RPMI8226 (cell line): Measurements from ENCODE around the gene ST6GALNAC2.
A peak's percentile ranks its signal among the peaks of the same experiment; 100 is the strongest.
"Not testable (repeated sequence)": the region's sequence is repeated elsewhere in the genome, so short reads cannot be mapped to it uniquely, and the experiment has no call there.

ENCODE experiments used
- DNase-seq: peaks from one replicate; pipeline ENCODE4 v3.0.0-alpha.2; 2015

Gene ST6GALNAC2

GRCh38 chr17:76538941-76539570, 46.6 kb downstream of the ST6GALNAC2 start:
- DNase-seq: no peak

- DNase-seq: no peak
These were observed 47.3 kb downstream of the ST6GALNAC2 start for GRCh38 chr17:76538281-76538931.

DNA sequence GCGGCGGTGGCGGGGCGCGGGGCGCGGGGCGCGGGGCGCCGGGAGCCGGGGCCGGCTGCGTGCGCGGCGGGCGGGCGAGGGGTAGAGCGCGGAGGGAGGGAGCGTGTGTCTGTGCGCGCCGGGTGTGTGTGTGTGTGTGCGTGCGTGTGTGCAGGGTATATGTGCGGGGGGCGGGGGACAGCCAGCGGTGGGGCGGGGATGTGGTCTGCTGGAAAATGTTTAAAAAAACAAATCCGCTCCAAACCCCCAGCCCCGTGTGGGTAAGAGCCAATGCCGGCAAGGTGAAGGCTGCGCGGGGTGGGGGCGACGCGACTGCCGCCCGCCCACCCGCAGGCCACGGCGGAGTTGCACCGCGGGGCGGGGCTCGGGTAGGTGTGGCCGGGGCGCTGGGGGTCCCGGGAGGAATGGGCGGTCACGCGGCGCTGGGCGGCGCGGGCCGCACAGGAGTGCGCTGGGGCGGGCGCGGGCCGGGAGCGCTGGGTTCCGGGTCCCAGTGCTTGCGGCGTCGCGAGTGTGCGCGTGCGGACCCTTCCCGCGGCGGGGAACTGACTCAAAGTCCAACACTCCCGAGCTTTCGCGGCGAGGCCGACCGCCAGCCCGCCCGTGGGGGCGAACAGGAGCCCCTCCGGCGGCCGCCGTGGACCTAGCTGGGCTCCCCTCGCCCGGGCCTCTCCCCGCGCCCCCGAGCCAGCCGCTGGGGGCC, 47.9 kb downstream of the ST6GALNAC2 start, which contains the start of gene CYGB:
Gene CYGB (minus strand): TSS at position 132 of the 703 bp plus-strand sequence. CDS start 167 bp downstream, outside the sequence.
- no peak for DNase-seq

GRCh38 chr17:76537288-76537577, 48.4 kb downstream of the ST6GALNAC2 start:
- DNase-seq: no peak

GRCh38 chr17:76536511-76537287, 49.0 kb downstream of the ST6GALNAC2 start:
- DNase-seq: no peak

DNA sequence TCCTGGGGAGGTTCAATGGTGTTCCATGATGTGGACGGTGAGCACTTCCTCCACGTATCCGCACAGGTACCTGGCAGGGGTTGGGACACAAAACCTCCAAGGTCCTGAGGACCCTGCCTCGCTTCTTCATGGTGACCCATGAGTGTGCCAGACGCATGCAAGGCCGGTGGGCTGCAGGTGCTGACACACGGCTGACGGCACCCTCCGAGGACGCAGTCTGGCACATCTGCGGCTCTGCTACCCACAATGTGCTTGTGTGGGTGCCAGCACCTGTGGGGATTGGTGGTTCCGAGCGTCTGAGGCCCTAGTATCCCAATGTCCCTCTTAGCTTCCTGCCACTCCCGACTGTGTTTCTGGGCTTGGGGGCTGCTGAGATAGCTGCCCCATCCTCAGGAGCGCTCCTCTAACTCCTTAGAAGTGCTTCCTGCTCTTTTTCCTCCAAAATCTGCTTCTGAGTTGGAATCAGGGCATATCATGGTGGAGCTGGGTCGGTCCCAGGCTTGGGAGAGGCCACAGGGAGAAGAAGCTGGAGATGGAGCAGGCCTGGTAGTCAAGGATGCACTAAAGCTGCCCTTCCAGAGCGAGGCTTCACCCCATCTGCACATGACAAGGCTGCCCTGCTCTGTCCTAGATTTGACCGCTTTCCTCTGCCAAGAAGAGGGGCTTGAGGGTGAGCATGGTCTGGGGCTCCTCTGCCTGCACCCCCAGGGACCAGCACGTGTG, 49.7 kb downstream of the ST6GALNAC2 start:
- DNase-seq: no peak

GRCh38 chr17:76534831-76535732, 50.6 kb downstream of the ST6GALNAC2 start:
- no peak for DNase-seq

- not testable (repeated sequence) for DNase-seq
These were observed 51.9 kb downstream of the ST6GALNAC2 start for GRCh38 chr17:76533640-76534359.

- no peak for DNase-seq
These were observed 53.5 kb downstream of the ST6GALNAC2 start for GRCh38 chr17:76532072-76532651.

GRCh38 chr17:76531486-76532038, 54.1 kb downstream of the ST6GALNAC2 start:
- no peak for DNase-seq

DNA sequence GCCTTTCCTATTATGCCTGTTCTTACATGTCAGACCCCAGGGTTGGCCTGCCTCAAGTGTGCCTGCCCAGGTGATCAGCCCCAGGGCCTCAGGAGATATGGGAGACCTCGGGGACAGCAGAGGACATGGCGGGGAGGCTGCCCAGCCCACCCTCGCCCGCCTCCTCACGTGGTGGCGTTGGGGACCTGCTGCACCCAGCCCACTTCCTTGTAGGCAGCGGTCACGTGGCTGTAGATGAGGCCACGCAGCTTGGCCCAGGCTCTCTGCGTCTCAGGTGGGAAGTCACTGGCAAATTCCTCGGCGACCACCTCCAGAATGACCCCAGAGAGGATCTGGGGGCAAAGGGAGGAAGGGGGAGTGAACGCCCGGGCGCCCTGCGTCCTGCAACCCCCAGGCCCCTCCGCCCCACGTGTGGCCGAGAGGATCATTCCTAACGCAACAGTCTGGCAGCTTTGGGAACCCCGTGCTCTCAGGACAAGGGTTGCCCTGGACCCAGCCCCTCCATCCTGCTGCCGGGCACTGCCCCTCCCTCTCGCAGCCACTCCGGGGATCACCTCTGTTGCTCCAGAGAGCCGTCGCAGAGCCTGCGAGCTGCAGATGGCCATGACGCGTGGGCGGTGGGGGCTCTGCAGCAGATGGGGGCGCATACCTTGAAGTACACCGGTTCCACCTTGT, 54.7 kb downstream of the ST6GALNAC2 start:
- DNase-seq: no peak

DNA sequence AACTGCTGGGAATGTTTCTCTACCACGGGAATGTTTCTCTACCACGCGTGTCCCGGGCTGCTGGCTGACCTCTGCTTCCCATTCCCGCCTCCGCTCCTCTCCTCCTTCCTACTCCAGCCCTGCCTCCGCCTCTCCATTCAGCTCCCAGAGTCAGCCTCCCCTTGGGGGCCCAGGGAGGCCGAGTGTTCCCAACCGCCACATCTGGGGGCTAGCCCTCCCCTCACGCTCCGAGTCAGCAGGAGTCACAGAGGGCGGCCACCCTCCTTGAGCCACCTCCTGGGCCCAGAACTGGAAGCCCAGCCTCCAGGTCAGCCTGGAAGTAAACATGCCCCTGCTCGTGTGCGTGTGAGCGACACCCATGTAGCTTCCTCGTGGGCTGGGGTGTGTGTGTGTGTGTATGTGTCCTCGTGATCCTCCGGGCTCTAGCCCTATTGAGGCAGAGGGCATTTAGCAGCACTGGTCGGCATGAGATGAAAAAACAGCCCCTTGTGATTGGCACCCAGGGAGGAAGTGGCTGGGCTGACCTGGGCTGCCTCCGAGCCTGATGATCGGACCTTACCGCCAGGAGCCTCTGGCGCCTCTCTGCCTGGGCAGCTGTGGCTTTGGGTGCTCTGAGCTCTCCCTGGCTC, 55.5 kb downstream of the ST6GALNAC2 start:
- DNase-seq: no peak

- DNase-seq: peak; percentile 27
These were observed 56.2 kb downstream of the ST6GALNAC2 start for GRCh38 chr17:76529224-76530094.

- DNase-seq: no peak
These were observed 57.0 kb downstream of the ST6GALNAC2 start for GRCh38 chr17:76528528-76529223.

GRCh38 chr17:76528156-76528527, 57.5 kb downstream of the ST6GALNAC2 start:
- DNase-seq: no peak

- DNase-seq: peak; percentile 32
These were observed 58.1 kb downstream of the ST6GALNAC2 start for GRCh38 chr17:76527430-76528111.

DNA sequence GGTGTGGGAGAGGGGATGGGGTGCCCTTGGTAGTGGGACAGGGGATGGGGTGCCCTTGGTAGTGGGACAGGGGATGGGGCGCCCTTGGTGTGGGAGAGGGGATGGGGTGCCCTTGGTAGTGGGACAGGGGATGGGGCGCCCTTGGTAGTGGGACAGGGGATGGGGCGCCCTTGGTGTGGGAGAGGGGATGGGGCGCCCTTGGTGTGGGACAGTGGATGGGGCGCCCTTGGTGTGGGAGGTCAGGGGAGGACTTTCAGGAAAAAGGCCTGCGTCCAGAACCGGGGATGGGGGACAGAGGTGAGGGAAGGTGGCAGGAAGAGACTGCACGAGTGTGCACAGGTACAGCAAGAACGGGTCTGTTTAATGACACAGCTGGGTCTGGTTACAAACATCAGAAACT, 58.6 kb downstream of the ST6GALNAC2 start:
- DNase-seq: not testable (repeated sequence)
